ENCODE results near the gene STATH.

GRCh38 chr4:70023218-70023617 is 27.5 kb downstream of the STATH start:
- no peak for TF ChIP-seq CTCF (IDR thresholded peaks at IDR 0.05)
- TF ChIP-seq POLR2A (IDR thresholded peaks at IDR 0.05) = no peak
